H1 (cell line): ENCODE measurements around the gene ADGRF1. TPM values are rescaled to one million over a fixed set of nuclear protein-coding genes. Genes with fewer than 3 reads are reported as not detected.

Source experiments
- CTCF ChIA-PET: fragments of 300-600 bp; sonication (Branson Sonifier 250); formaldehyde crosslinking; loops from one replicate; lab custom pipeline; 2021; ENCODE audit not compliant: partially characterized antibody; lab: Charles Lee
- POLR2A ChIA-PET: fragments of 300-600 bp; sonication (Branson Sonifier 250); formaldehyde crosslinking; loops from one replicate; lab custom pipeline; 2021; ENCODE audit warnings: inconsistent platforms; ENCODE audit not compliant: partially characterized antibody; lab: Charles Lee
- DNase-seq, 2 experiments: peaks; one replicate each; pipeline versions ENCODE4 v3.0.0 to v3.0.0-alpha.2; 2010 to 2022; ENCODE audit warnings: low spot score in 2 of 2, low read depth in 1 of 2, mixed read lengths in 1 of 2
- FAIRE-seq: peaks from 2 replicates; lab custom pipeline; 2011; peaks lifted over from hg19 to GRCh38; lab: Jason Lieb, UNC
- H2AFZ ChIP-seq: 2 replicates; pipeline ENCODE4 v1.8.1; 2012; ENCODE audit warnings: low read length, inconsistent platforms
- H2AK5ac ChIP-seq: 2 replicates; pipeline ENCODE4 v1.6.1; 2013; ENCODE audit warnings: low read depth, low read length
- H2BK120ac ChIP-seq: replicated peaks from 2 replicates; pipeline ENCODE3; 2013; ENCODE audit warnings: low read depth, low read length, inconsistent platforms
- H2BK12ac ChIP-seq: 2 replicates; pipeline ENCODE4 v1.6.1; 2013; ENCODE audit warnings: low read depth, low read length
- H2BK15ac ChIP-seq: 2 replicates; pipeline ENCODE4 v1.6.1; 2013; ENCODE audit warnings: low read length
- H2BK20ac ChIP-seq: 2 replicates; pipeline ENCODE4 v1.6.1; 2013; ENCODE audit warnings: low read length
- H2BK5ac ChIP-seq: 2 replicates; pipeline ENCODE4 v1.6.1; 2013; ENCODE audit warnings: low read depth, low read length
- H3K14ac ChIP-seq: 2 replicates; pipeline ENCODE4 v1.6.1; 2013; ENCODE audit warnings: inconsistent platforms; ENCODE audit not compliant: insufficient read length
- H3K18ac ChIP-seq: 2 replicates; pipeline ENCODE4 v1.6.1; 2013; ENCODE audit warnings: low read length; ENCODE audit errors: extremely low read depth
- H3K23ac ChIP-seq: 2 replicates; pipeline ENCODE4 v1.6.1; 2013; ENCODE audit warnings: inconsistent platforms; ENCODE audit not compliant: insufficient read length
- H3K23me2 ChIP-seq: 2 replicates; pipeline ENCODE4 v1.6.1; 2013; ENCODE audit warnings: low read depth, low read length
- H3K27ac ChIP-seq: 2 replicates; pipeline ENCODE4 v1.6.1; 2011; ENCODE audit warnings: low read depth, low read length, inconsistent platforms
- H3K27me3 ChIP-seq, 4 experiments: replicated peaks in 1 of 4; 1 replicate in 1 of 4; 2 replicates in 3 of 4; pipeline versions ENCODE4 v1.6.1 to v1.8.1; 2011 to 2013; ENCODE audit warnings: low read length in 3 of 4, mild to moderate bottlenecking in 3 of 4, inconsistent platforms in 2 of 4, mixed read lengths in 2 of 4, moderate library complexity in 1 of 4; ENCODE audit not compliant: control insufficient read depth in 3 of 4, insufficient read depth in 3 of 4; ENCODE audit errors: extremely low read depth in 1 of 4
- H3K36me3 ChIP-seq, 4 experiments: 2 replicates each; pipeline versions ENCODE4 v1.6.1 to v1.8.1; 2011 to 2013; ENCODE audit warnings: mild to moderate bottlenecking in 4 of 4, low read length in 3 of 4, moderate library complexity in 2 of 4, control low read depth in 1 of 4, inconsistent platforms in 1 of 4; ENCODE audit not compliant: insufficient read depth in 4 of 4, control insufficient read depth in 2 of 4
- H3K4ac ChIP-seq: replicated peaks from 2 replicates; pipeline ENCODE3; 2013; ENCODE audit warnings: low read length, low read depth, mixed read lengths, inconsistent platforms; ENCODE audit not compliant: insufficient read length
- H3K4me1 ChIP-seq, 4 experiments: replicated peaks in 1 of 4; 1 replicate in 1 of 4; 2 replicates in 3 of 4; pipeline versions ENCODE4 v1.6.1 to v1.8.1; 2011 to 2013; ENCODE audit warnings: low read length in 3 of 4, inconsistent platforms in 2 of 4, mixed read lengths in 1 of 4; ENCODE audit not compliant: insufficient read depth in 4 of 4, control insufficient read depth in 3 of 4
- H3K4me2 ChIP-seq, 2 experiments: 2 replicates each; pipeline versions ENCODE4 v1.6.1 to v1.8.1; 2011 to 2013; ENCODE audit warnings: low read depth in 2 of 2, low read length in 2 of 2, control low read depth in 1 of 2, inconsistent platforms in 1 of 2, mild to moderate bottlenecking in 1 of 2; ENCODE audit not compliant: insufficient read depth in 1 of 2
- H3K4me3 ChIP-seq, 4 experiments: fragments of 200-600, 300-600 bp in 1 of 4; sonication (generic), shearing (Covaris generic), sonication (Bioruptor Twin) in 1 of 4; 2 replicates each; pipeline versions ENCODE4 v1.5.1 to v1.8.1; 2011 to 2016; ENCODE audit warnings: low read length in 4 of 4, low read depth in 3 of 4, control low read depth in 2 of 4, inconsistent platforms in 2 of 4, mild to moderate bottlenecking in 2 of 4, mixed read lengths in 1 of 4, moderate library complexity in 1 of 4; ENCODE audit not compliant: insufficient read depth in 2 of 4; ENCODE audit errors: extremely low read depth in 1 of 4
- H3K56ac ChIP-seq: replicated peaks from 2 replicates; pipeline ENCODE3; 2013; ENCODE audit warnings: low read depth, mild to moderate bottlenecking, mixed read lengths, low read length, inconsistent platforms; ENCODE audit not compliant: insufficient read length
- H3K79me1 ChIP-seq: 2 replicates; pipeline ENCODE4 v1.6.1; 2013; ENCODE audit warnings: low read depth, low read length, control low read depth
- H3K79me2 ChIP-seq, 2 experiments: 2 replicates each; pipeline versions ENCODE4 v1.6.1 to v1.8.1; 2012 to 2013; ENCODE audit warnings: low read length in 2 of 2, mild to moderate bottlenecking in 2 of 2, inconsistent platforms in 1 of 2; ENCODE audit not compliant: insufficient read depth in 2 of 2, control insufficient read depth in 1 of 2
- H3K9ac ChIP-seq, 4 experiments: replicated peaks in 1 of 4; 1 replicate in 1 of 4; 2 replicates in 3 of 4; pipeline versions ENCODE4 v1.6.1 to v1.8.1; 2011 to 2013; ENCODE audit warnings: low read depth in 3 of 4, low read length in 3 of 4, control low read depth in 2 of 4, mild to moderate bottlenecking in 2 of 4, moderate library complexity in 2 of 4, inconsistent platforms in 1 of 4; ENCODE audit errors: extremely low read depth in 1 of 4
- H3K9me3 ChIP-seq, 2 experiments: 2 replicates each; pipeline versions ENCODE4 v1.6.1 to v1.8.1; 2012 to 2013; ENCODE audit warnings: mild to moderate bottlenecking in 2 of 2, moderate library complexity in 2 of 2, control low read depth in 1 of 2, inconsistent platforms in 1 of 2, low read depth in 1 of 2, low read length in 1 of 2, mixed read lengths in 1 of 2; ENCODE audit not compliant: insufficient read depth in 2 of 2
- H4K20me1 ChIP-seq, 2 experiments: replicated peaks in 1 of 2; 2 replicates each; pipeline versions ENCODE3 to v1.8.1; 2011 to 2013; ENCODE audit warnings: inconsistent platforms in 2 of 2, low read length in 2 of 2, mild to moderate bottlenecking in 1 of 2; ENCODE audit not compliant: insufficient read depth in 2 of 2, control insufficient read depth in 1 of 2
- H4K5ac ChIP-seq: 2 replicates; pipeline ENCODE4 v1.6.1; 2013; ENCODE audit warnings: low read length, low read depth, mixed read lengths, inconsistent platforms; ENCODE audit not compliant: insufficient read length
- H4K8ac ChIP-seq: 2 replicates; pipeline ENCODE4 v1.8.0; 2013; ENCODE audit warnings: mild to moderate bottlenecking, moderate library complexity, low read length, inconsistent platforms; ENCODE audit not compliant: insufficient read depth; ENCODE audit errors: extremely low read depth
- H4K91ac ChIP-seq: replicated peaks from 2 replicates; pipeline ENCODE3; 2013; ENCODE audit warnings: low read length, mixed read lengths, inconsistent platforms; ENCODE audit not compliant: insufficient read length
- WGBS, 2 experiments: shearing (Covaris generic) in 1 of 2; methylation state at CpG; one replicate each; pipeline versions ENCODE4 v1.1.6 to v1.1.7; 2013 to 2015; ENCODE audit warnings: low lambda C conversion rate in 2 of 2, mixed read lengths in 2 of 2, inconsistent platforms in 1 of 2, low coverage in 1 of 2, missing lambda C conversion rate in 1 of 2; ENCODE audit not compliant: insufficient replicate concordance in 2 of 2, insufficient coverage in 1 of 2, insufficient read length in 1 of 2; ENCODE audit errors: extremely low coverage in 1 of 2, missing lambda C conversion rate in 1 of 2; 5-methylcytosine and 5-hydroxymethylcytosine counted together
- polyA plus RNA-seq, 7 experiments: library from polyadenylated mRNA; depleted of rRNA in 3 of 7; stranded (reverse) in 5 of 7; unstranded in 2 of 7; fragments of >200 nt in 5 of 7; fragments of 200-250 nt in 2 of 7; gene quantifications; 1 replicate in 5 of 7; 2 replicates in 1 of 7; 4 replicates in 1 of 7; pipeline versions ENCODE4 v1.2.1 to v1.2.3, GENCODE V29; 2011 to 2013; ENCODE audit warnings: missing spikeins in 2 of 7, mixed read lengths in 2 of 7
- total RNA-seq: library from RNA; stranded (reverse); fragmentation: NEBNext Ultra II Directional; extraction: Animal tissue kit (Norgen Biotek cat#: 25700); gene quantifications from 2 replicates; pipeline ENCODE4 v1.2.1, GENCODE V29; 2021

ADGRF1 gene
- total and polyA plus RNA-seq, 2 of the 8 experiments (the other 6 are each of a cell fraction or from before 2014, with no cell fraction given) = not detected

- Histone ChIP-seq H3K23ac (no peak overlapping the region), H3K79me1 (no peaks in the 10 kb centered on the region), H2AFZ (no peak overlapping the region), H3K4ac (no peak overlapping the region), H3K9me3 (no peaks in the 10 kb centered on the region), H3K4me1 (peaks cover 0 to 6% (median 0%) of the 10 kb centered on the region in 4 experiments; a peak in 1 of 7 replicates), H2BK5ac (no peak overlapping the region), H2AK5ac (no peak overlapping the region), H3K14ac (no peak overlapping the region), H3K27me3 (no peaks in the 10 kb centered on the region), H2BK15ac (no peak overlapping the region), H3K79me2 (no peaks in the 10 kb centered on the region), H4K20me1 (no peaks in the 10 kb centered on the region), H4K91ac (no peak overlapping the region), H2BK12ac (no peak overlapping the region), H4K8ac (no peak overlapping the region), H3K36me3 (no peaks in the 10 kb centered on the region), H3K56ac (no peak overlapping the region), H2BK20ac (no peak overlapping the region), H3K23me2 (no peaks in the 10 kb centered on the region), H4K5ac (no peak overlapping the region), H3K27ac (no peak overlapping the region), H3K4me2 (no peak overlapping the region), H2BK120ac (no peak overlapping the region), H3K4me3 (no peak overlapping the region), H3K18ac (no peak overlapping the region), H3K9ac (no peak overlapping the region)
- ChIA-PET POLR2A (no interaction called here), CTCF (interaction anchor here (0.8 to 1.6 kb wide), 7 partner anchors 10 to 181 kb away, joined by 3 to 4 read pairs (median 3); no protein-coding TSS in a partner anchor)
- FAIRE-seq (no peak), DNase-seq (no peak)
- 88% methylated on average over 5 of the region's 5 CpGs; no CpG with 5 or more reads in 1 of the 2 experiments for WGBS, 2 experiments
Observed at GRCh38 chr6:47080083-47080596, 38.0 kb upstream of the ADGRF1 start.
